Measurements from ENCODE around the gene MOB2.
"Not testable (repeated sequence)": the region's sequence is repeated elsewhere in the genome, so short reads cannot be mapped to it uniquely, and the experiment has no call there.

The MOB2 gene

GRCh38 chr11:1442807-1443366, 43.7 kb downstream of the MOB2 start:
- no peak for DNase-seq (ENCODE audit: low read depth, low spot score)

GRCh38 chr11:1442163-1442562, 44.4 kb downstream of the MOB2 start:
- peak; percentile 83 for DNase-seq (ENCODE audit: low read depth, low spot score)

- DNase-seq (ENCODE audit: low read depth, low spot score) = no peak
These were observed 46.1 kb downstream of the MOB2 start for GRCh38 chr11:1440496-1440895.

GRCh38 chr11:1440066-1440465, 46.5 kb downstream of the MOB2 start:
- DNase-seq (ENCODE audit: low read depth, low spot score) = no peak

GRCh38 chr11:1439341-1439740, 47.2 kb downstream of the MOB2 start:
- DNase-seq (ENCODE audit: low read depth, low spot score) = no peak

GRCh38 chr11:1438967-1439330, 47.6 kb downstream of the MOB2 start:
- no peak for DNase-seq (ENCODE audit: low read depth, low spot score)

GRCh38 chr11:1438261-1438966, 48.2 kb downstream of the MOB2 start:
- DNase-seq (ENCODE audit: low read depth, low spot score) = no peak

GRCh38 chr11:1437500-1437899, 49.1 kb downstream of the MOB2 start:
- peak; percentile 67 for DNase-seq (ENCODE audit: low read depth, low spot score)

GRCh38 chr11:1436468-1437039, 50.0 kb downstream of the MOB2 start:
- DNase-seq (ENCODE audit: low read depth, low spot score) = no peak

- no peak for DNase-seq (ENCODE audit: low read depth, low spot score)
These were observed 50.6 kb downstream of the MOB2 start for GRCh38 chr11:1435820-1436467.

GRCh38 chr11:1435479-1435819, 51.1 kb downstream of the MOB2 start:
- DNase-seq (ENCODE audit: low read depth, low spot score) = not testable (repeated sequence)

GRCh38 chr11:1433977-1434640, 52.5 kb downstream of the MOB2 start:
- no peak for DNase-seq (ENCODE audit: low read depth, low spot score)

GRCh38 chr11:1433568-1433967, 53.0 kb downstream of the MOB2 start:
- no peak for DNase-seq (ENCODE audit: low read depth, low spot score)

GRCh38 chr11:1428762-1429316, 57.7 kb downstream of the MOB2 start:
- DNase-seq (ENCODE audit: low read depth, low spot score) = no peak

- no peak for DNase-seq (ENCODE audit: low read depth, low spot score)
These were observed 61.1 kb downstream of the MOB2 start for GRCh38 chr11:1425439-1425838.

- DNase-seq (ENCODE audit: low read depth, low spot score) = no peak
These were observed 61.6 kb downstream of the MOB2 start for GRCh38 chr11:1425006-1425405.

GRCh38 chr11:1423406-1423805, 63.2 kb downstream of the MOB2 start:
- DNase-seq (ENCODE audit: low read depth, low spot score) = not testable (repeated sequence)

GRCh38 chr11:1422981-1423380, 63.6 kb downstream of the MOB2 start:
- DNase-seq (ENCODE audit: low read depth, low spot score) = no peak

GRCh38 chr11:1422481-1422880, 64.1 kb downstream of the MOB2 start:
- DNase-seq (ENCODE audit: low read depth, low spot score) = peak; percentile 50

- DNase-seq (ENCODE audit: low read depth, low spot score) = no peak
These were observed 65.3 kb downstream of the MOB2 start for GRCh38 chr11:1421291-1421690.

GRCh38 chr11:1419811-1420210, 66.8 kb downstream of the MOB2 start:
- no peak for DNase-seq (ENCODE audit: low read depth, low spot score)
